K562 (cell line): ENCODE data around the gene GNAI2. TPM values are rescaled to one million over a fixed set of nuclear protein-coding genes. Genes with fewer than 3 reads are reported as not detected.

Source experiments
- CREM ChIP-seq: IDR thresholded peaks from 2 replicates; pipeline ENCODE4 v1.6.1; 2014; ENCODE audit warnings: antibody characterized with exemption, low read depth
- NONO ChIP-seq, 2 experiments: fragments of 200-400 bp in 1 of 2; fragments of 450-650 bp in 1 of 2; formaldehyde crosslinking in 1 of 2; IDR thresholded peaks; 2 replicates each; pipeline ENCODE4 v1.6.1; 2017; ENCODE audit warnings: low read depth in 2 of 2, mild to moderate bottlenecking in 2 of 2, moderate library complexity in 2 of 2, low read length in 1 of 2
- PHF8 ChIP-seq: fragments of 200-600 bp; sonication (generic); IDR thresholded peaks from 2 replicates; pipeline ENCODE4 v1.6.1; 2012; ENCODE audit warnings: mixed run types, mild to moderate bottlenecking, inconsistent platforms, low read length, moderate library complexity, borderline replicate concordance
- RBM34 ChIP-seq: fragments of 200-400 bp; formaldehyde crosslinking; IDR thresholded peaks from 2 replicates; pipeline ENCODE4 v1.6.1; 2018; ENCODE audit warnings: low read length, borderline replicate concordance; ENCODE audit not compliant: insufficient read depth
- ZBTB7A ChIP-seq: IDR thresholded peaks from 2 replicates; pipeline ENCODE4 v1.6.1; 2011; ENCODE audit warnings: low read depth, mild to moderate bottlenecking, low read length, moderate library complexity, borderline replicate concordance; ENCODE audit not compliant: control insufficient read depth
- ZFX ChIP-seq: sonication (generic); formaldehyde crosslinking; IDR thresholded peaks from 2 replicates; pipeline ENCODE4 v1.8.0; 2022; ENCODE audit warnings: mild to moderate bottlenecking, missing genetic modification reagents, moderate library complexity
- polyA plus RNA-seq, 8 experiments: library from polyadenylated mRNA; depleted of rRNA in 4 of 8; stranded (reverse) in 5 of 8; unstranded in 3 of 8; fragments of >200 nt; fragmentation: Nextera tagmentation in 2 of 8; fragmentation: Illumina TruSeq in 1 of 8; extraction: Ambion mirVana in 2 of 8; extraction: Trizol in 1 of 8; gene quantifications; 2 replicates each; pipeline versions ENCODE4 v1.2.1 to v1.2.3, GENCODE V29; 2011 to 2014; ENCODE audit warnings: inconsistent platforms in 1 of 8, missing spikeins in 1 of 8
- total RNA-seq, 7 experiments: library from RNA; depleted of rRNA in 6 of 7; stranded (reverse); fragments of >200 nt in 6 of 7; fragmentation: Illumina TruSeq in 2 of 7; extraction: Trizol in 2 of 7; gene quantifications; 2 replicates each; pipeline versions ENCODE4 v1.2.1 to v1.2.3, GENCODE V29; 2011 to 2021; ENCODE audit warnings: low replicate concordance in 1 of 7
- TF ChIP-seq, protein P1 (sequence below), 3 experiments: IDR thresholded peaks in 2 of 3; conservative IDR thresholded peaks in 1 of 3; 2 replicates each; pipeline ENCODE4 v1.5.1; 2011 to 2012; ENCODE audit warnings: low read length in 3 of 3, mild to moderate bottlenecking in 3 of 3, control low read depth in 2 of 3, improper control_type of control experiment in 1 of 3, inconsistent platforms in 1 of 3, low read depth in 1 of 3, mixed read lengths in 1 of 3, moderate library complexity in 1 of 3; ENCODE audit not compliant: insufficient read depth in 2 of 3
- TF ChIP-seq, protein P2 (sequence below): fragments of 200-800 bp; sonication (Bioruptor generic); IDR thresholded peaks from 2 replicates; pipeline ENCODE4 v1.6.1; 2016; ENCODE audit warnings: missing genetic modification characterization, missing compliant biosample characterization

The GNAI2 gene
- total and polyA plus RNA-seq, 9 of the 15 experiments (the other 6 are each of a cell fraction or from before 2014, with no cell fraction given), result 1.1 to 72.2 (median 42.7) TPM

DNA sequence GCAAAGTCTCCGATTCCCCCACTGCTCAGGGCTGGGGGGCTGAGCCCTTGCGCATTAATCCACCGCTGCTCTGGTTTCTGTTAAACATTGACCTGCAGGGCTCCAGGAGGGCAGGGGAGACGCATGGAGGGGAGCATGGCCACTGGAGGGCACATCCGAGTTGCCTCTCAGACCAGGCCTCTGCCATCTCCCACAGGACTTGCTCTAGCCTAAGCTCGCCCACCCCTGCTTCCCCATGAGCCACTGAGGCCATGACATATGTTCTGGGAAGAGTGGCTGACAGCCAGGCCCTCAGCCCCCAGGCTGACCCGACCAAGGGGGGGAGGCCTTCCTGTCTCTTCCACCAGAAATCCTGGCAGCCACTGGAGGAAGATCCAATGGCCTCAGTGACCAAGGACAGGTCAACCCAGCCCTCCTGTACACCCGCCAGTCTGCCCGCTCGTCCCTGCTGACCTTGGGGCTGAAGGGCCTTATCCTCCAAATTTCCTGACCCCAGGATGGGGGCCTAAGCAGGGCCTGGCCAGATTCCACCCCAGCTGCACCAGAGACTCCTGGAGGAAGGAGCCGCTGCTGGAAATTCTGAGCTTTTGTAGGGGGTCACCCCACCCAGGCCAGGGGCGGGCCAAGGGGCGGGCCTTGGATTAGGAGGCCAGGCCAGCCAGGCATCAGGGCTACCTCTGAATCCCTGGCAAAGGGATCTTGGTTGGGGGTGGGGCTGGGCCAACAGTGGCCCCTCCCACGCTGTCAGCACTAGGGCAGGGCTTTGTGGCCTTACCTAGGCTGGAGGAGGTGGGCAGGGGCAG, 67.2 kb downstream of the GNAI2 start, which contains the start of gene HYAL1 (continued):
- TF ChIP-seq, protein P1, sequence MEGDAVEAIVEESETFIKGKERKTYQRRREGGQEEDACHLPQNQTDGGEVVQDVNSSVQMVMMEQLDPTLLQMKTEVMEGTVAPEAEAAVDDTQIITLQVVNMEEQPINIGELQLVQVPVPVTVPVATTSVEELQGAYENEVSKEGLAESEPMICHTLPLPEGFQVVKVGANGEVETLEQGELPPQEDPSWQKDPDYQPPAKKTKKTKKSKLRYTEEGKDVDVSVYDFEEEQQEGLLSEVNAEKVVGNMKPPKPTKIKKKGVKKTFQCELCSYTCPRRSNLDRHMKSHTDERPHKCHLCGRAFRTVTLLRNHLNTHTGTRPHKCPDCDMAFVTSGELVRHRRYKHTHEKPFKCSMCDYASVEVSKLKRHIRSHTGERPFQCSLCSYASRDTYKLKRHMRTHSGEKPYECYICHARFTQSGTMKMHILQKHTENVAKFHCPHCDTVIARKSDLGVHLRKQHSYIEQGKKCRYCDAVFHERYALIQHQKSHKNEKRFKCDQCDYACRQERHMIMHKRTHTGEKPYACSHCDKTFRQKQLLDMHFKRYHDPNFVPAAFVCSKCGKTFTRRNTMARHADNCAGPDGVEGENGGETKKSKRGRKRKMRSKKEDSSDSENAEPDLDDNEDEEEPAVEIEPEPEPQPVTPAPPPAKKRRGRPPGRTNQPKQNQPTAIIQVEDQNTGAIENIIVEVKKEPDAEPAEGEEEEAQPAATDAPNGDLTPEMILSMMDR (IDR thresholded peaks at IDR 0.05 in 2 of 3, conservative IDR thresholded peaks at IDR 0.05 in 1 of 3; ENCODE audit: insufficient read depth in 2 of 3, low read depth in 1 of 3, low read length in 3 of 3), result peak in 2 of 3 experiments; percentile 39; a peak in 3 of 6 replicates
- TF ChIP-seq, protein P2, sequence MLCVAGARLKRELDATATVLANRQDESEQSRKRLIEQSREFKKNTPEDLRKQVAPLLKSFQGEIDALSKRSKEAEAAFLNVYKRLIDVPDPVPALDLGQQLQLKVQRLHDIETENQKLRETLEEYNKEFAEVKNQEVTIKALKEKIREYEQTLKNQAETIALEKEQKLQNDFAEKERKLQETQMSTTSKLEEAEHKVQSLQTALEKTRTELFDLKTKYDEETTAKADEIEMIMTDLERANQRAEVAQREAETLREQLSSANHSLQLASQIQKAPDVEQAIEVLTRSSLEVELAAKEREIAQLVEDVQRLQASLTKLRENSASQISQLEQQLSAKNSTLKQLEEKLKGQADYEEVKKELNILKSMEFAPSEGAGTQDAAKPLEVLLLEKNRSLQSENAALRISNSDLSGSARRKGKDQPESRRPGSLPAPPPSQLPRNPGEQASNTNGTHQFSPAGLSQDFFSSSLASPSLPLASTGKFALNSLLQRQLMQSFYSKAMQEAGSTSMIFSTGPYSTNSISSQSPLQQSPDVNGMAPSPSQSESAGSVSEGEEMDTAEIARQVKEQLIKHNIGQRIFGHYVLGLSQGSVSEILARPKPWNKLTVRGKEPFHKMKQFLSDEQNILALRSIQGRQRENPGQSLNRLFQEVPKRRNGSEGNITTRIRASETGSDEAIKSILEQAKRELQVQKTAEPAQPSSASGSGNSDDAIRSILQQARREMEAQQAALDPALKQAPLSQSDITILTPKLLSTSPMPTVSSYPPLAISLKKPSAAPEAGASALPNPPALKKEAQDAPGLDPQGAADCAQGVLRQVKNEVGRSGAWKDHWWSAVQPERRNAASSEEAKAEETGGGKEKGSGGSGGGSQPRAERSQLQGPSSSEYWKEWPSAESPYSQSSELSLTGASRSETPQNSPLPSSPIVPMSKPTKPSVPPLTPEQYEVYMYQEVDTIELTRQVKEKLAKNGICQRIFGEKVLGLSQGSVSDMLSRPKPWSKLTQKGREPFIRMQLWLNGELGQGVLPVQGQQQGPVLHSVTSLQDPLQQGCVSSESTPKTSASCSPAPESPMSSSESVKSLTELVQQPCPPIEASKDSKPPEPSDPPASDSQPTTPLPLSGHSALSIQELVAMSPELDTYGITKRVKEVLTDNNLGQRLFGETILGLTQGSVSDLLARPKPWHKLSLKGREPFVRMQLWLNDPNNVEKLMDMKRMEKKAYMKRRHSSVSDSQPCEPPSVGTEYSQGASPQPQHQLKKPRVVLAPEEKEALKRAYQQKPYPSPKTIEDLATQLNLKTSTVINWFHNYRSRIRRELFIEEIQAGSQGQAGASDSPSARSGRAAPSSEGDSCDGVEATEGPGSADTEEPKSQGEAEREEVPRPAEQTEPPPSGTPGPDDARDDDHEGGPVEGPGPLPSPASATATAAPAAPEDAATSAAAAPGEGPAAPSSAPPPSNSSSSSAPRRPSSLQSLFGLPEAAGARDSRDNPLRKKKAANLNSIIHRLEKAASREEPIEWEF (CRISPR knock-in tag), result no peak
- peak; percentile 63; the same call in 1 of the 2 replicates for TF ChIP-seq PHF8
- TF ChIP-seq ZBTB7A, result peak; percentile 56; the same call in 1 of the 2 replicates
- peak; percentile 23; the same call in 1 of the 2 replicates for TF ChIP-seq CREM
- no peak for TF ChIP-seq RBM34
- TF ChIP-seq ZFX (CRISPR knock-in tag), result peak; percentile 85
- TF ChIP-seq NONO (IDR thresholded peaks at IDR 0.05; ENCODE audit: low read depth in 2 of 2, low read length in 1 of 2), result no peak
